Esophagus (tissue), 2 donors: Measurements from ENCODE around the gene SORCS1. TPM values are rescaled to one million over a fixed set of nuclear protein-coding genes. Genes with fewer than 3 reads are reported as not detected.

Experiments used
- H3K27ac ChIP-seq, 2 donors: one replicate each; pipeline ENCODE4 v1.5.1; 2013; ENCODE audit warnings: low read depth in 2 of 2, mild to moderate bottlenecking in 2 of 2, inconsistent platforms in 1 of 2, low read length in 1 of 2, moderate library complexity in 1 of 2
- H3K27me3 ChIP-seq, 2 donors: one replicate each; pipeline ENCODE4 v1.6.1; 2013; ENCODE audit warnings: low read length in 2 of 2, control low read depth in 1 of 2, mild to moderate bottlenecking in 1 of 2; ENCODE audit not compliant: insufficient read depth in 2 of 2, control insufficient read depth in 1 of 2
- H3K36me3 ChIP-seq, 2 donors: one replicate each; pipeline ENCODE4 v1.6.1; 2013; ENCODE audit warnings: low read length in 1 of 2; ENCODE audit not compliant: control insufficient read depth in 2 of 2, insufficient read depth in 2 of 2
- H3K4me1 ChIP-seq, 2 donors: one replicate each; pipeline ENCODE4 v1.6.1; 2013; ENCODE audit warnings: low read length in 1 of 2; ENCODE audit not compliant: control insufficient read depth in 2 of 2, insufficient read depth in 2 of 2
- H3K4me3 ChIP-seq, 2 donors: one replicate each; pipeline ENCODE4 v1.5.1; 2013; ENCODE audit warnings: low read length in 2 of 2, mild to moderate bottlenecking in 2 of 2, low read depth in 1 of 2, moderate library complexity in 1 of 2
- H3K9me3 ChIP-seq, 2 donors: one replicate each; pipeline ENCODE4 v1.6.1; 2013; ENCODE audit warnings: mild to moderate bottlenecking in 2 of 2, low read depth in 1 of 2, low read length in 1 of 2, moderate library complexity in 1 of 2; ENCODE audit not compliant: control insufficient read depth in 2 of 2, insufficient read depth in 1 of 2
- WGBS, 2 donors: extraction: QIAGEN DNeasy Blood & Tissue Kit; methylation state at CpG; one replicate each; pipeline ENCODE4 v1.1.7; 2013; 5-methylcytosine and 5-hydroxymethylcytosine counted together
- polyA plus RNA-seq, 2 donors: library from polyadenylated mRNA; stranded (reverse); fragments of 200-250 nt; gene quantifications; one replicate each; pipeline ENCODE4 v1.2.3, GENCODE V29; 2013
- donor health status: healthy with polysubstance abuse.
- donor health status: Bipolar disorder and iron deficiency.

SORCS1 gene
- polyA plus RNA-seq, 2 donors, result 0.10 to 0.34 TPM

DNA sequence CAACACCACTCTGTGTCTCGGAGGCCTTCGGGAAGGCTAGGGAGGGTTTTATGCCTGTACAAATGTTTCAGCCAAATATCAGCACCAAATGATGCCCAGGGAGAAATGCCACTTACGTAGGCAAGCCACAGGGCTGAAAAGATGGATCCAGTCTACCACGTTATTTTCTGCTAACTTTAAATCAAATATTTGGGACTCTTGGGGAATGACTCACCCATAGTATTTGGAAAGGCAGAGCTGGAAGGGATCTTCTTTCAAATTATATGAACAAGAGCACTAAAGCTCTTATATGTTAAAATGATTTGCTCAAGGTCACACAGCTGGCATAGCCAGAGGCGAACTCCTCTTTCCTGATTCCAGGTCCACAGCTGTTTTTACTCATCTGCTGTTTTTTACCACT lies 591.4 kb downstream of the SORCS1 start:
- 62 to 64% methylated on average over 5 of the region's 5 CpGs for WGBS, 2 donors
- Histone ChIP-seq H3K27ac (no peak overlapping the region), H3K27me3 (no peaks in the 10 kb centered on the region), H3K4me1 (no peaks in the 10 kb centered on the region), H3K9me3 (no peaks in the 10 kb centered on the region), H3K4me3 (no peak overlapping the region), H3K36me3 (no peaks in the 10 kb centered on the region)

- Histone ChIP-seq H3K27me3 (no peaks in the 10 kb centered on the region), H3K27ac (no peak overlapping the region), H3K9me3 (no peaks in the 10 kb centered on the region), H3K4me3 (no peak overlapping the region), H3K4me1 (no peaks in the 10 kb centered on the region), H3K36me3 (no peaks in the 10 kb centered on the region)
- 35 to 41% methylated on average over 5 of the region's 5 CpGs for WGBS, 2 donors
These were observed 593.1 kb downstream of the SORCS1 start for GRCh38 chr10:106571192-106571946.

GRCh38 chr10:106570268-106570667 lies 594.2 kb downstream of the SORCS1 start:
- H3K4me1 ChIP-seq, result no peaks in the 10 kb centered on the region
- no peaks in the 10 kb centered on the region for H3K36me3 ChIP-seq
- no peaks in the 10 kb centered on the region for H3K27me3 ChIP-seq
- no peak overlapping the region for H3K27ac ChIP-seq
- no peak overlapping the region for H3K4me3 ChIP-seq
- WGBS, 2 donors, result 75 to 85% methylated on average over 5 of the region's 5 CpGs
- H3K9me3 ChIP-seq, result no peaks in the 10 kb centered on the region

GRCh38 chr10:106567629-106568028 lies 596.9 kb downstream of the SORCS1 start:
- Histone ChIP-seq H3K27me3 (no peaks in the 10 kb centered on the region), H3K36me3 (no peaks in the 10 kb centered on the region), H3K27ac (no peak overlapping the region), H3K4me3 (no peak overlapping the region), H3K4me1 (no peaks in the 10 kb centered on the region), H3K9me3 (no peaks in the 10 kb centered on the region)
- 86 to 92% methylated on average over 4 of the region's 4 CpGs for WGBS, 2 donors

GRCh38 chr10:106566873-106567272 lies 597.6 kb downstream of the SORCS1 start:
- Histone ChIP-seq H3K27me3 (no peaks in the 10 kb centered on the region), H3K9me3 (no peaks in the 10 kb centered on the region), H3K4me1 (no peaks in the 10 kb centered on the region), H3K36me3 (no peaks in the 10 kb centered on the region), H3K4me3 (no peak overlapping the region), H3K27ac (no peak overlapping the region)
- WGBS, 2 donors, result 36 to 49% methylated on average over 3 of the region's 3 CpGs

- Histone ChIP-seq H3K27ac (no peak overlapping the region), H3K27me3 (no peaks in the 10 kb centered on the region), H3K4me1 (no peaks in the 10 kb centered on the region), H3K9me3 (no peaks in the 10 kb centered on the region), H3K36me3 (no peaks in the 10 kb centered on the region), H3K4me3 (no peak overlapping the region)
- WGBS, 2 donors, result 86 to 95% methylated on average over 3 of the region's 3 CpGs
These were observed 599.0 kb downstream of the SORCS1 start for GRCh38 chr10:106565546-106565945.

DNA sequence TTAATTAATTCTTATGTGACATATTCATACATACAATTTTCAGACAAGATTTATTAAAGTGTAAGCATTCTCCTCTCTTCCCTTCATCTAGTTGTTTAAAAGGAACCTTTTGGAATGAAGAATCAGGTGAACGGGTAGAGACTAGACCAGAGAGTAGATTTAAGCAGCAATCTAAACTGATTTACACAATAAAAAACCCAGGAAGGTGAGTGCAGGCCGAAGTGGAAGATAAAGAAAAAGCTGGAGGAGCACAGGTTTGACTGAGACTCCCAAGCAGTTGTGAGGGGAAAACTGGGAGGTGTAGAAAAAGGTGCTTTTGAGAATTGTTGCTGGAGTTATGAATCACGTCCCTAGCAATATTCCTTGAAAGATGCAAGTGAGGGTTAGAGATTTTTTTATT lies 601.1 kb downstream of the SORCS1 start:
- WGBS, 2 donors, result 67 to 70% methylated on average over 3 of the region's 3 CpGs
- Histone ChIP-seq H3K4me3 (no peak overlapping the region), H3K9me3 (no peaks in the 10 kb centered on the region), H3K27ac (no peak overlapping the region), H3K36me3 (no peaks in the 10 kb centered on the region), H3K27me3 (no peaks in the 10 kb centered on the region), H3K4me1 (no peaks in the 10 kb centered on the region)

- Histone ChIP-seq H3K9me3 (no peaks in the 10 kb centered on the region), H3K27me3 (no peaks in the 10 kb centered on the region), H3K27ac (no peak overlapping the region), H3K36me3 (no peaks in the 10 kb centered on the region), H3K4me1 (no peaks in the 10 kb centered on the region), H3K4me3 (no peak overlapping the region)
- WGBS, 2 donors, result 87 to 92% methylated on average over 5 of the region's 5 CpGs
These were observed 603.4 kb downstream of the SORCS1 start for GRCh38 chr10:106560925-106561640.

GRCh38 chr10:106559442-106559841 lies 605.1 kb downstream of the SORCS1 start:
- H3K36me3 ChIP-seq, result no peaks in the 10 kb centered on the region
- no peaks in the 10 kb centered on the region for H3K9me3 ChIP-seq
- WGBS, 2 donors, result 88 to 95% methylated on average over 3 of the region's 3 CpGs
- H3K27me3 ChIP-seq, result no peaks in the 10 kb centered on the region
- no peak overlapping the region for H3K4me3 ChIP-seq
- H3K4me1 ChIP-seq, result no peaks in the 10 kb centered on the region
- no peak overlapping the region for H3K27ac ChIP-seq
